ENCODE measurements around the gene THUMPD1. TPM values are rescaled to one million over a fixed set of nuclear protein-coding genes. Genes with fewer than 3 reads are reported as not detected.
A peak's percentile ranks its signal among the peaks of the same experiment; 100 is the strongest.
"Not testable (repeated sequence)": the region's sequence is repeated elsewhere in the genome, so short reads cannot be mapped to it uniquely, and the experiment has no call there.

Gene THUMPD1
- total and polyA plus RNA-seq, 2 experiments from 2014 or later: 44.6 to 93.0 TPM

DNA sequence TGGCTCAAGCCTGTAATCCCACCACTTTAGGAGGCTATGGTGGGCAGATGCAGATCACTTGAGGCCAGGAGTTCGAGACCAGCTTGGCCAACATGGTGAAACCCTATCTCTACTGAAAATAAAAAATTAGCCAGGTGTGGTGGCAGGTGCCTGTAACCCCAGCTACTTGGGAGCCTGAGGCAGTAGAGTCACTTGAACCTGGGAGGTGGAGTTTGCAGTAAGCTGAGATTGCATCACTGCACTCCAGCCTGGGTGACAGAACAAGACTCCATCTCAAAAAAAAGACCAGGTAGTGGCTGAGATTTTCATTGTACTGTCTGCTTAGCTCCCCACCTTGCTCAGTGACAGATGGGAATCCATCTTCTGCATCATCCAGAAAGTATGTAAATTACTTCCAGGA, 22.8 kb upstream of the THUMPD1 start:
- not testable (repeated sequence) for H3K9me2 ChIP-seq (ENCODE audit: insufficient read depth); H3K4me3 Mint-ChIP-seq; H3K36me3 Mint-ChIP-seq (ENCODE audit: low read depth); H3K27me3 Mint-ChIP-seq (ENCODE audit: insufficient read depth, low read depth, poor library complexity); H4K20me1 ChIP-seq (replicated peaks; ENCODE audit: insufficient read depth); H3K36me3 ChIP-seq (ENCODE audit: insufficient read depth); H3K79me2 ChIP-seq (replicated peaks; ENCODE audit: insufficient read depth); DNase-seq (ENCODE audit: low spot score); H3K27ac ChIP-seq (ENCODE audit: low read depth); H2AFZ ChIP-seq; H3K4me1 Mint-ChIP-seq; H3K4me3 ChIP-seq; ATAC-seq; H3K27ac Mint-ChIP-seq; H3K4me1 ChIP-seq (ENCODE audit: insufficient read depth); H3K27me3 ChIP-seq (ENCODE audit: insufficient read depth); H3F3A ChIP-seq (replicated peaks; ENCODE audit: low read depth)
- H3K9me3 Mint-ChIP-seq: peaks cover 12% of the 10 kb centered on the region; the same call in 2 of the 3 replicates
- H3K4me2 ChIP-seq: 0 out of 2 replicates have a peak overlapping the region, but pooled peaks have one; percentile 60

DNA sequence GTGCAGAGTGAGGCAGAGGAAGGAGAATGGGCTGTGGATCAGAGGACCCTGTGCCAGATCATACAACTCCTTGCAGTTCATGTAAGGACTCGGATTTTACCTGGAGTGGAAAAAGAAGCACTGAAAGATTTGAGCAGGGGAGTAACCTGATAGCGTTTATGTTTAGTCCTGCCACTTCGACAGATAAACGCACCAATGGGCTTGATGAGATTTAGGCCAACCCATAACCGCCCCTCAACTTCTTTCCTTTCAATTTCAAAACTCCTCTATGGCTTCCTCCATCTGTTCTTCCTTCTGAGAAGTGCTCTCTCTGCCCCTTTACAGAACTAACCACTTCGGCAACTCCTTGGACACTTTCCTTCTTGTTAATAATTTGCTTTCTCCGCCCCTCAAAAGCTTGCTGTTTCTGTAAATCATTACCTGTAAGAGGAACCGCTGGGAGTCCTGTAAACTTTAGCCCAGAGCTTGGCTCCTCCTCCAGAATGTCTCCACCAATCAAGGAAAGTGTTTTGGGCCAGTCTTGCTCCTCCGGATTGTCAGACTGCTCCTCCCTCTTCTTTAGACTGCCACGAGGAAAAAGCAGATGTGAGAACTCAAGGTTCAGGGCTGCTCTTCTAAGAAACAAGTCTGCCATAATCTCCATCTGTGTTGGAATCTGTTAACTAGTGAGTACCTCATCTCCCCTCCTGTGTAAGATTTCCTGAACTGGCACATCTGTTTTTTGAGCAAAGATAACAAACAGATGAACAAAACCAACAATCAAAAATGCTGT, 22.0 kb upstream of the THUMPD1 start, which contains the start of gene ACSM3:
Gene ACSM3 (plus strand): TSS at position 554 of the 772 bp plus-strand sequence. CDS start 6,021 bp downstream, outside the sequence.
- Mint-ChIP-seq H3K36me3 (ENCODE audit: low read depth) (no peaks in the 10 kb centered on the region), H3K27me3 (ENCODE audit: insufficient read depth, low read depth, poor library complexity) (no peaks in the 10 kb centered on the region), H3K9me3 (peaks cover 12% of the 10 kb centered on the region; the same call in 2 of the 3 replicates), H3K27ac (peak within 1 kb of the TSS; percentile 84), H3K4me1 (peaks cover 5% of the 10 kb centered on the region; the same call in 2 of the 3 replicates), H3K4me3 (peak within 1 kb of the TSS; percentile 83)
- Histone ChIP-seq H3K4me1 (ENCODE audit: insufficient read depth) (no peaks in the 10 kb centered on the region), H3K27ac (ENCODE audit: low read depth) (no peak within 1 kb of the TSS), H4K20me1 (replicated peaks; ENCODE audit: insufficient read depth) (no peaks in the 10 kb centered on the region), H3K79me2 (replicated peaks; ENCODE audit: insufficient read depth) (no peaks in the 10 kb centered on the region), H3F3A (replicated peaks; ENCODE audit: low read depth) (no peaks in the 10 kb centered on the region), H3K9me2 (ENCODE audit: insufficient read depth) (no peaks in the 10 kb centered on the region), H2AFZ (peak within 1 kb of the TSS; percentile 43; the same call in 1 of the 2 replicates), H3K27me3 (ENCODE audit: insufficient read depth) (no peaks in the 10 kb centered on the region), H3K36me3 (ENCODE audit: insufficient read depth) (no peaks in the 10 kb centered on the region), H3K4me3 (peak within 1 kb of the TSS; percentile 47), H3K4me2 (peak within 1 kb of the TSS; percentile 60)
- no peak for TF ChIP-seq ZNF462 (CRISPR knock-in tag; IDR thresholded peaks at IDR 0.05)
- peak; percentile 18; the same call in 1 of the 2 replicates for TF ChIP-seq POLR2AphosphoS5 (IDR thresholded peaks at IDR 0.05; ENCODE audit: low read depth)
- peak; percentile 92 for DNase-seq (ENCODE audit: low spot score)
- ATAC-seq: peak; percentile 99
